Smooth muscle cell (in vitro differentiated cells): ENCODE measurements around the gene FMR1. TPM values are rescaled to one million over a fixed set of nuclear protein-coding genes. Genes with fewer than 3 reads are reported as not detected.

Experiments used
- DNase-seq: peaks from one replicate; lab custom pipeline; 2025; ENCODE audit not compliant: unreplicated experiment; lab: John Stamatoyannopoulos, UW
- H2AFZ ChIP-seq: fragments of 200-600 bp; sonication (generic); 2 replicates; pipeline ENCODE4 v1.6.0; 2016; ENCODE audit warnings: antibody characterized with exemption, low read depth, mild to moderate bottlenecking
- H3F3A ChIP-seq: fragments of 200-600 bp; sonication (generic); 2 replicates; pipeline ENCODE4 v1.6.0; 2017; ENCODE audit warnings: antibody characterized with exemption, low read depth
- H3K27ac ChIP-seq: fragments of 200-600 bp; sonication (generic); 2 replicates; pipeline ENCODE4 v1.5.1; 2016; ENCODE audit warnings: low read depth, mild to moderate bottlenecking
- H3K27me3 ChIP-seq: fragments of 200-600 bp; sonication (generic); 2 replicates; pipeline ENCODE4 v1.6.1; 2016; ENCODE audit warnings: low read depth, mild to moderate bottlenecking
- H3K36me3 ChIP-seq: fragments of 200-600 bp; sonication (generic); 2 replicates; pipeline ENCODE4 v1.5.1; 2016; ENCODE audit warnings: low read depth
- H3K4me1 ChIP-seq: fragments of 200-600 bp; sonication (generic); 2 replicates; pipeline ENCODE4 v1.5.1; 2016; ENCODE audit warnings: low read depth
- H3K4me2 ChIP-seq: fragments of 200-600 bp; sonication (generic); 2 replicates; pipeline ENCODE4 v1.6.0; 2016; ENCODE audit warnings: mild to moderate bottlenecking
- H3K4me3 ChIP-seq: fragments of 200-600 bp; sonication (generic); 2 replicates; pipeline ENCODE4 v1.5.1; 2016; ENCODE audit warnings: mild to moderate bottlenecking
- H3K79me2 ChIP-seq: fragments of 200-600 bp; sonication (generic); 2 replicates; pipeline ENCODE4 v1.6.0; 2016; ENCODE audit warnings: low read depth, mild to moderate bottlenecking
- H3K9ac ChIP-seq: fragments of 200-600 bp; sonication (generic); 2 replicates; pipeline ENCODE4 v1.6.0; 2016; ENCODE audit warnings: low read depth
- H3K9me3 ChIP-seq: fragments of 200-600 bp; sonication (generic); replicated peaks from 2 replicates; pipeline ENCODE4 v1.5.1; 2016; ENCODE audit warnings: low read depth
- H4K20me1 ChIP-seq: fragments of 200-600 bp; sonication (generic); 2 replicates; pipeline ENCODE4 v1.6.0; 2016; ENCODE audit warnings: low read depth
- WGBS: methylation state at CpG from one replicate; pipeline ENCODE4 v1.1.7; 2016; ENCODE audit warnings: low lambda C conversion rate; 5-methylcytosine and 5-hydroxymethylcytosine counted together
- polyA plus RNA-seq: library from polyadenylated mRNA; unstranded; fragments of >200 nt; fragmentation: Nextera tagmentation; extraction: Ambion mirVana; gene quantifications from 2 replicates; pipeline ENCODE4 v1.2.1, GENCODE V29; 2016
- total RNA-seq: library from RNA; depleted of rRNA; stranded (reverse); fragments of >200 nt; gene quantifications from 2 replicates; pipeline ENCODE4 v1.2.3, GENCODE V29; 2014
- TF ChIP-seq, protein P1 (sequence below): fragments of 200-600 bp; sonication (generic); IDR thresholded peaks from 2 replicates; pipeline ENCODE4 v1.5.1; 2017; ENCODE audit warnings: borderline replicate concordance, mild to moderate bottlenecking, antibody characterized with exemption; ENCODE audit not compliant: insufficient read depth, poor library complexity, severe bottlenecking

The FMR1 gene
- total and polyA plus RNA-seq, 2 experiments from 2014 or later: 13.9 to 52.2 TPM

DNA sequence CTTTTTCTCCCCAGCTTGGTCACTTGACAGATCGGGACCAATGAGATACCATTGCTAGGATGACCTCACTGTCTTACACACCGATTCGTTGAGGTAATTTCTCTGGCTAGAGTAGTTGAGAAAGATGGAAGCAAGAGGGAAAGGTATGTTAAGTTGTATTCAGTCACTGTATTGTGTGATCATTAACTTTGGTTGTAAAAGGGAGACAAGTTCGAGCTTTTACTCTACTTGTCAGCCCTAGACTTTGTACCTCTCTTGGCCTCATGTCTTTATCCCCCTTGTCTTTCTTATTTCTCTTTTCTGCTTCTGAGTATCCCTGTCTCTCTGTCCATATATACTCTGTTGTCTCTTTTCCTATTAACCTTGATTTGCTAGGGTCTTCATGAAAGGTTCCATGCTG lies 15.5 kb downstream of the FMR1 start:
- H3K4me2 ChIP-seq: no peak overlapping the region
- TF ChIP-seq, protein P1, sequence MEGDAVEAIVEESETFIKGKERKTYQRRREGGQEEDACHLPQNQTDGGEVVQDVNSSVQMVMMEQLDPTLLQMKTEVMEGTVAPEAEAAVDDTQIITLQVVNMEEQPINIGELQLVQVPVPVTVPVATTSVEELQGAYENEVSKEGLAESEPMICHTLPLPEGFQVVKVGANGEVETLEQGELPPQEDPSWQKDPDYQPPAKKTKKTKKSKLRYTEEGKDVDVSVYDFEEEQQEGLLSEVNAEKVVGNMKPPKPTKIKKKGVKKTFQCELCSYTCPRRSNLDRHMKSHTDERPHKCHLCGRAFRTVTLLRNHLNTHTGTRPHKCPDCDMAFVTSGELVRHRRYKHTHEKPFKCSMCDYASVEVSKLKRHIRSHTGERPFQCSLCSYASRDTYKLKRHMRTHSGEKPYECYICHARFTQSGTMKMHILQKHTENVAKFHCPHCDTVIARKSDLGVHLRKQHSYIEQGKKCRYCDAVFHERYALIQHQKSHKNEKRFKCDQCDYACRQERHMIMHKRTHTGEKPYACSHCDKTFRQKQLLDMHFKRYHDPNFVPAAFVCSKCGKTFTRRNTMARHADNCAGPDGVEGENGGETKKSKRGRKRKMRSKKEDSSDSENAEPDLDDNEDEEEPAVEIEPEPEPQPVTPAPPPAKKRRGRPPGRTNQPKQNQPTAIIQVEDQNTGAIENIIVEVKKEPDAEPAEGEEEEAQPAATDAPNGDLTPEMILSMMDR: no peak
- no peaks in the 10 kb centered on the region for H3K4me1 ChIP-seq
- H3K79me2 ChIP-seq: peaks cover 35% of the 10 kb centered on the region
- H4K20me1 ChIP-seq: peaks cover 37% of the 10 kb centered on the region
- H3K27ac ChIP-seq: no peak overlapping the region
- no peak overlapping the region for H3K9ac ChIP-seq
- H3K9me3 ChIP-seq: peaks cover 3% of the 10 kb centered on the region
- H3K4me3 ChIP-seq: no peak overlapping the region
- no peak overlapping the region for H2AFZ ChIP-seq
- WGBS: 76% methylated on average over 4 of the region's 4 CpGs
- no peaks in the 10 kb centered on the region for H3F3A ChIP-seq
- H3K36me3 ChIP-seq: peaks cover 3% of the 10 kb centered on the region
- no peaks in the 10 kb centered on the region for H3K27me3 ChIP-seq
- no peak for DNase-seq

DNA sequence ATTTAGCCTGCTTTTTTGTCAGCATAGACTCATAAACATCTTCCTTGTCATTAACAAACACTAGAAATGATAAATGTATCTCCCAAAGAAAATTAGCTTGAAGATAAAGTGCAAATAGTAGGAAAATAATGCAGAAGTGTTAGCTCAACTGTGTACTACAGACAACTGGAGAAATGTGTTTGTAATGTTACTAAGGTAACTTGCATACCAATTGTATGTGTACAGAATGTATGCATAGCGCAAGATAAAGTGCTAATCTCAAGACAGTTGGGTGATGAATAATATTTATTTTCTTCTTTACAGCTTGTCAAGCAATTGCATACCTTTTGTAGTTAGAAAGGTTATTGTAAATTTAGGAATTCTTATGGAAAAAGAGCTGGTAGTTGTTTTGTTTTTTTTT lies 22.1 kb downstream of the FMR1 start:
- peak overlapping the region; percentile 57 for H3K9ac ChIP-seq
- no peak overlapping the region for H2AFZ ChIP-seq
- DNase-seq: no peak
- H3K4me3 ChIP-seq: no peak overlapping the region
- TF ChIP-seq, protein P1: no peak
- H3K9me3 ChIP-seq: peaks cover 3% of the 10 kb centered on the region
- no peaks in the 10 kb centered on the region for H3K27me3 ChIP-seq
- H3K27ac ChIP-seq: peak overlapping the region; percentile 57
- 71% methylated on average over 1 of the region's 1 CpG for WGBS
- H3K79me2 ChIP-seq: no peaks in the 10 kb centered on the region
- H3F3A ChIP-seq: no peaks in the 10 kb centered on the region
- peaks cover 6% of the 10 kb centered on the region for H3K36me3 ChIP-seq
- peaks cover 26% of the 10 kb centered on the region for H4K20me1 ChIP-seq
- no peaks in the 10 kb centered on the region for H3K4me1 ChIP-seq
- H3K4me2 ChIP-seq: no peak overlapping the region

DNA sequence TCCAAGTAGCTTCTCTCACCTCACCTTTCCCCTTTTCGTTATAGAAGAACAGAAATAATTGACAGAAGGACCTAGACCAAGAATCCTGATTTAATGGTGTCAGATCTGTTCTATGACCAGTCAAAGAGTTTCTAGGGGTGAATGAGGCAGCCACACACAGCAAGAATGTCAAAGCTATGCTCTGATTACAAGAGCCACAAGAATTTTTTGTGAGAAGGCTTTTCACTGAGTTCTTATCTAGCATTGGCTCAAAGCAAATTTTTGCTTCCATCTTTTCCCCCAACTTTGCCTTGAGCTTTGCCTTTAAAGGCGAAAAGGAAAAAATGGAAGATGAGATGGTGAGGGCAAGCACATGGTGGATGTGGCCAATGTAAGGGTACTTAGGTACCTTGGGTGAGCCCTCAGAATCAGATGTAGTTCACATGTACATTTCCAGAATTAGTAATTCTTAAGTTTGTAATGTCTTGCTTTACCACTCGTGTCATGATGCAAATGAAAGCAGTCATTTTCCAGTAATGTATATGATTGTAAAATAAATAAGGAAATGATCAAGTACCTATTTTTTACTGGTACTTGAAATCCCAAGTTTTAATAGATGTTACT lies 23.5 kb downstream of the FMR1 start:
- H3K4me3 ChIP-seq: no peak overlapping the region

DNA sequence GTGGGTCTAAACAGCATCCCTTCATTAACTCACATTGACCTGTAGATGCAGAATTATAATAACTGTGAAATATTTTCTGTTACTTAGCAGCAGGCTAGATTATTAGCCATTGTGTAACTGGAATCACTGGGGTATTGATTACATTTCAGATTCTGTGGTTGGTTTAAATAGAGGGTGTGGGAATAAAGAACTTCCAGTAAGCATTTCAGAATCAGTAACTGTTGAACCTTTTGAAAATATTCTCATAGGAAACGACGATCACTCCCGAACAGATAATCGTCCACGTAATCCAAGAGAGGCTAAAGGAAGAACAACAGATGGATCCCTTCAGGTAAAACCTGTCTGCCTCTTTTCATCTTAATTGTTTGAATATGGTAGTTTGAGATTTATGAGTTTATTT lies 33.6 kb downstream of the FMR1 start:
- Histone ChIP-seq H3K27me3 (no peaks in the 10 kb centered on the region), H3K36me3 (peaks cover 11% of the 10 kb centered on the region), H3K4me1 (no peaks in the 10 kb centered on the region), H3K79me2 (no peaks in the 10 kb centered on the region), H3K4me3 (no peak overlapping the region), H2AFZ (no peak overlapping the region), H4K20me1 (no peaks in the 10 kb centered on the region), H3K27ac (no peak overlapping the region), H3F3A (no peaks in the 10 kb centered on the region), H3K9me3 (peaks cover 6% of the 10 kb centered on the region), H3K4me2 (no peak overlapping the region), H3K9ac (no peak overlapping the region)
- no peak for DNase-seq
- WGBS: 95% methylated on average over 5 of the region's 5 CpGs
- TF ChIP-seq, protein P1: no peak

More for the DNA sequence above, 23.5 kb downstream of the FMR1 start:
- DNase-seq: no peak
- Histone ChIP-seq H3K4me2 (no peak overlapping the region), H2AFZ (no peak overlapping the region), H3K4me1 (no peaks in the 10 kb centered on the region), H3K27me3 (no peaks in the 10 kb centered on the region), H3K9me3 (peaks cover 3% of the 10 kb centered on the region), H4K20me1 (peaks cover 26% of the 10 kb centered on the region), H3F3A (no peaks in the 10 kb centered on the region), H3K9ac (no peak overlapping the region), H3K36me3 (peaks cover 6% of the 10 kb centered on the region), H3K27ac (no peak overlapping the region), H3K79me2 (no peaks in the 10 kb centered on the region)
- TF ChIP-seq, protein P1: no peak
- 57% methylated on average over 3 of the region's 3 CpGs for WGBS
